Keratinocyte (primary cell): ENCODE measurements around the gene MTHFD1L. TPM values are rescaled to one million over a fixed set of nuclear protein-coding genes. Genes with fewer than 3 reads are reported as not detected.
A peak's percentile ranks its signal among the peaks of the same experiment; 100 is the strongest.

Experiments
- DNase-seq: peaks from one replicate; pipeline ENCODE4 v3.0.0-alpha.2; 2011; ENCODE audit warnings: low read depth, missing footprints, low spot score
- FAIRE-seq: peaks from 2 replicates; lab custom pipeline; 2011; peaks lifted over from hg19 to GRCh38; lab: Jason Lieb, UNC
- H2AFZ ChIP-seq: 2 replicates; pipeline ENCODE4 v1.6.0; 2012; ENCODE audit warnings: low read length, control low read depth, inconsistent platforms; ENCODE audit not compliant: control insufficient read depth
- H3K27ac ChIP-seq: 2 replicates; pipeline ENCODE4 v1.5.1; 2011; ENCODE audit warnings: low read length; ENCODE audit not compliant: control insufficient read depth, insufficient read depth
- H3K27me3 ChIP-seq: 3 replicates; pipeline ENCODE4 v1.6.0; 2011; ENCODE audit warnings: low read length; ENCODE audit not compliant: control insufficient read depth, insufficient read depth; ENCODE audit errors: extremely low read depth
- H3K36me3 ChIP-seq, 2 experiments: 2 replicates in 1 of 2; 3 replicates in 1 of 2; pipeline ENCODE4 v1.5.1; 2011; ENCODE audit warnings: low read length in 2 of 2, mild to moderate bottlenecking in 1 of 2; ENCODE audit not compliant: control insufficient read depth in 2 of 2, insufficient read depth in 2 of 2; ENCODE audit errors: extremely low read depth in 1 of 2
- H3K4me1 ChIP-seq: 3 replicates; pipeline ENCODE4 v1.5.1; 2011; ENCODE audit warnings: low read length; ENCODE audit not compliant: control insufficient read depth, insufficient read depth; ENCODE audit errors: extremely low read depth
- H3K4me2 ChIP-seq: 3 replicates; pipeline ENCODE4 v1.6.0; 2011; ENCODE audit warnings: low read depth, low read length; ENCODE audit not compliant: control insufficient read depth, insufficient read depth; ENCODE audit errors: extremely low read depth
- H3K4me3 ChIP-seq, 3 experiments: fragments of 200-600 bp in 1 of 3; sonication (generic) in 1 of 3; 2 replicates in 2 of 3; 3 replicates in 1 of 3; pipeline ENCODE4 v1.5.1; 2011 to 2016; ENCODE audit warnings: low read length in 3 of 3, mild to moderate bottlenecking in 3 of 3, control low read depth in 2 of 3, inconsistent platforms in 1 of 3, low read depth in 1 of 3, mixed read lengths in 1 of 3, mixed run types in 1 of 3, moderate library complexity in 1 of 3; ENCODE audit not compliant: control insufficient read depth in 2 of 3, insufficient read depth in 2 of 3; ENCODE audit errors: extremely low read depth in 1 of 3
- H3K79me2 ChIP-seq: 2 replicates; pipeline ENCODE4 v1.6.0; 2012; ENCODE audit warnings: low read length; ENCODE audit not compliant: control insufficient read depth, insufficient read depth
- H3K9ac ChIP-seq: 3 replicates; pipeline ENCODE4 v1.6.0; 2011; ENCODE audit warnings: low read length; ENCODE audit not compliant: control insufficient read depth, insufficient read depth; ENCODE audit errors: extremely low read depth
- H3K9me1 ChIP-seq: 3 replicates; pipeline ENCODE4 v1.6.0; 2011; ENCODE audit warnings: low read length; ENCODE audit not compliant: control insufficient read depth, insufficient read depth; ENCODE audit errors: extremely low read depth
- H3K9me3 ChIP-seq: 2 replicates; pipeline ENCODE4 v1.5.1; 2012; ENCODE audit warnings: low read depth, low read length; ENCODE audit not compliant: control insufficient read depth
- H4K20me1 ChIP-seq: 3 replicates; pipeline ENCODE4 v1.6.0; 2011; ENCODE audit warnings: low read length; ENCODE audit not compliant: control insufficient read depth, insufficient read depth; ENCODE audit errors: extremely low read depth
- EZH2 ChIP-seq: IDR thresholded peaks from one replicate; pipeline ENCODE4 v1.6.1; 2012; ENCODE audit warnings: inconsistent platforms, mild to moderate bottlenecking, low read length, moderate library complexity
- dilution Hi-C: fragments of 300-500 bp; cut with MboI; formaldehyde crosslinking; loops from one replicate; pipeline ENCODE4 v1.7.0; 2020; ENCODE audit warnings: low sequenced_read_pairs; ENCODE audit not compliant: extremely low pct_ligation_motif_present
- polyA plus RNA-seq, 5 experiments: library from polyadenylated mRNA; depleted of rRNA in 3 of 5; stranded (reverse) in 3 of 5; stranded (forward) in 1 of 5; unstranded in 1 of 5; fragments of >200 nt; gene quantifications; 1 replicate in 1 of 5; 2 replicates in 3 of 5; 3 replicates in 1 of 5; pipeline versions ENCODE4 v1.2.1 to v1.2.3, GENCODE V29; 2011 to 2012; ENCODE audit warnings: missing spikeins in 2 of 5, low read depth in 1 of 5, low replicate concordance in 1 of 5
- TF ChIP-seq, protein P1 (sequence below), 3 experiments: IDR thresholded peaks in 1 of 3; conservative IDR thresholded peaks in 1 of 3; optimal IDR thresholded peaks in 1 of 3; 2 replicates in 2 of 3; 3 replicates in 1 of 3; pipeline versions ENCODE3 to v1.5.1; 2011; ENCODE audit warnings: low read length in 3 of 3, mild to moderate bottlenecking in 3 of 3, moderate library complexity in 2 of 3, control low read depth in 1 of 3, inconsistent platforms in 1 of 3; ENCODE audit not compliant: insufficient read depth in 2 of 3; ENCODE audit errors: extremely low read depth in 1 of 3

Gene MTHFD1L
- polyA plus RNA-seq, 1 donor (not counting 4 experiments of a cell fraction or from before 2014, with no cell fraction given): 38.0 TPM

DNA sequence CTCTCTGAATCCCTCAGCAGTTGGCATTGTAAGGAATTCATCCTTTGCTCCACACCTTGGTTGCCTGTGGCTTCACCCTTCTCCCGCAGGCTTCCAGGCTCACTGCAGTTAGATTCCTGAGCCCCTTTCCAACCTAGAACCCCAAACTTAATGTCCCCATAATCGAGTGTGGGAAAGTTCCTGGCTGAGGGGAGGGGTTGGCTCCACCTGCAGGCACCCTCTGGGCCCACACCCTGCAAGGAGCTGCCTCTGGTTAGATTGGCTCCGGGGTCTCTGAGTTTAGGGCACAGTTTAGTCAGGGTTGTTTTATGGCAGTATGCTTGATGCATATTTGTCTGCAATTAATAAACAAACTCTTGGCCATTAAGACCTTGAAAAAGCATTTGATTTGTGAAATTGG, 63.4 kb downstream of the MTHFD1L start:
- no peaks in the 10 kb centered on the region for H3K4me1 ChIP-seq
- TF ChIP-seq, protein P1, sequence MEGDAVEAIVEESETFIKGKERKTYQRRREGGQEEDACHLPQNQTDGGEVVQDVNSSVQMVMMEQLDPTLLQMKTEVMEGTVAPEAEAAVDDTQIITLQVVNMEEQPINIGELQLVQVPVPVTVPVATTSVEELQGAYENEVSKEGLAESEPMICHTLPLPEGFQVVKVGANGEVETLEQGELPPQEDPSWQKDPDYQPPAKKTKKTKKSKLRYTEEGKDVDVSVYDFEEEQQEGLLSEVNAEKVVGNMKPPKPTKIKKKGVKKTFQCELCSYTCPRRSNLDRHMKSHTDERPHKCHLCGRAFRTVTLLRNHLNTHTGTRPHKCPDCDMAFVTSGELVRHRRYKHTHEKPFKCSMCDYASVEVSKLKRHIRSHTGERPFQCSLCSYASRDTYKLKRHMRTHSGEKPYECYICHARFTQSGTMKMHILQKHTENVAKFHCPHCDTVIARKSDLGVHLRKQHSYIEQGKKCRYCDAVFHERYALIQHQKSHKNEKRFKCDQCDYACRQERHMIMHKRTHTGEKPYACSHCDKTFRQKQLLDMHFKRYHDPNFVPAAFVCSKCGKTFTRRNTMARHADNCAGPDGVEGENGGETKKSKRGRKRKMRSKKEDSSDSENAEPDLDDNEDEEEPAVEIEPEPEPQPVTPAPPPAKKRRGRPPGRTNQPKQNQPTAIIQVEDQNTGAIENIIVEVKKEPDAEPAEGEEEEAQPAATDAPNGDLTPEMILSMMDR (optimal IDR thresholded peaks at IDR 0.05 in 1 of 3, IDR thresholded peaks at IDR 0.05 in 1 of 3, conservative IDR thresholded peaks at IDR 0.05 in 1 of 3; ENCODE audit: extremely low read depth in 1 of 3, insufficient read depth in 2 of 3, low read length in 3 of 3): peak; percentile 38 to 50 (median 42)
- TF ChIP-seq EZH2: no peak
- H3K4me2 ChIP-seq: no peak overlapping the region
- no peaks in the 10 kb centered on the region for H3K27me3 ChIP-seq
- dilution Hi-C loops: no loop called here
- H3K9me1 ChIP-seq: no peaks in the 10 kb centered on the region
- H4K20me1 ChIP-seq: no peaks in the 10 kb centered on the region
- H3K9me3 ChIP-seq: no peaks in the 10 kb centered on the region
- peaks cover 2 to 22% of the 10 kb centered on the region in 2 experiments for H3K36me3 ChIP-seq
- no peak overlapping the region for H3K27ac ChIP-seq
- no peak overlapping the region for H3K4me3 ChIP-seq
- no peaks in the 10 kb centered on the region for H3K79me2 ChIP-seq
- no peak for DNase-seq
- no peak overlapping the region for H2AFZ ChIP-seq
- no peak overlapping the region for H3K9ac ChIP-seq
- FAIRE-seq: no peak

DNA sequence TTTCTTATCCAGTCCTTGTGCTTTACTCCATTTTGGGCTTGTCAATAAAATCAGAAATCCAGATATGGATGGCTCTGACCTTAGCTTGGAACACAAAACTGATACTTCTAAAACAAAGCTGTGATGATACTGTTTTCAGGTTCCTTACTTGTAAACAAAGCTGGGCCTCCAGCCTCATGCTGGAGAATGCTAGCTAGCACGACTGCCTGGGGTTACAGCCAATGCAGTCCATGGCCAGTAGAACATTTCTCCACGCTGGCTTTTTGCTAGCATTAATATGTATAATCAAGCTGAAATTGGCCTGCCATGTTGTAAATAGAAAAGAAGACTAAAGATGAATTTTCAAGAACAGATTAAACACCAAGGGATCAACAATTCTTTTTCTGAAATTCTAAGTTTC, 63.9 kb downstream of the MTHFD1L start:
- dilution Hi-C loops: no loop called here
- Histone ChIP-seq H3K27me3 (no peaks in the 10 kb centered on the region), H2AFZ (no peak overlapping the region), H3K4me3 (no peak overlapping the region), H3K4me2 (no peak overlapping the region), H3K4me1 (no peaks in the 10 kb centered on the region), H3K9me3 (no peaks in the 10 kb centered on the region), H3K36me3 (peaks cover 4 to 19% of the 10 kb centered on the region in 2 experiments), H3K27ac (no peak overlapping the region), H4K20me1 (no peaks in the 10 kb centered on the region), H3K9me1 (no peaks in the 10 kb centered on the region), H3K79me2 (no peaks in the 10 kb centered on the region), H3K9ac (no peak overlapping the region)
- DNase-seq: no peak
- FAIRE-seq: no peak
- TF ChIP-seq, protein P1 (optimal IDR thresholded peaks at IDR 0.05 in 1 of 3, IDR thresholded peaks at IDR 0.05 in 1 of 3, conservative IDR thresholded peaks at IDR 0.05 in 1 of 3; ENCODE audit: extremely low read depth in 1 of 3, insufficient read depth in 2 of 3, low read length in 3 of 3): no peak
- TF ChIP-seq EZH2: no peak
